Measurements from ENCODE around the gene LRTM1. TPM values are rescaled to one million over a fixed set of nuclear protein-coding genes. Genes with fewer than 3 reads are reported as not detected.

Gene LRTM1
- polyA plus RNA-seq, 3 donors: not detected

DNA sequence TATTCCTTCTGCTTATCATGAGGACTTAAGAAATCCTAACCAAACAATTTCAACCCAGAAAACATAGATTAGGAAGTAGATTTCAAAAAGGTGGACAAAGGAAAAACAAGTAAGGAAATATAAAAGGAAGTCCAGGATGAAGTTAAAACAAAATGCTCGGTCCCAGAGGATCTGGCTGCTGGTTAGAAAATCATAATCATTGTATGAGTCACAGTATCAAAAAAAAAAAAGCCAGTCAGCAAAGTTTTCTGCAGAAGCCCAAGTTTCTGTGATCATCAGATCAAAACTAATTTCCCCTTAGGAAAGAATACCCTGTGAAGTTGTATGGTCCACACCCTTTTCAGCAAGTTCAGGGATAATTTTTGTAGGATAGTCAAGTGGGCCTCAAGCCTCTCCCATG lies 43.0 kb upstream of the LRTM1 start:
- Histone ChIP-seq H3K4me2 (replicated peaks; ENCODE audit: extremely low read depth, low read length, poor library complexity, severe bottlenecking) (peak overlapping the region; percentile 36), H3K4me1 (ENCODE audit: control insufficient read depth in 1 of 2, insufficient read depth in 2 of 2, low read length in 2 of 2) (peaks cover 60% of the 10 kb centered on the region in 2 donors), H3K79me2 (ENCODE audit: insufficient read depth, low read length) (peaks cover 63% of the 10 kb centered on the region), H2AFZ (ENCODE audit: insufficient read depth, low read depth, low read length, poor library complexity, severe bottlenecking) (no peak overlapping the region), H3K27me3 (ENCODE audit: control insufficient read depth in 2 of 2, insufficient read depth in 2 of 2, low read length in 2 of 2) (no peaks in the 10 kb centered on the region), H4K20me1 (ENCODE audit: insufficient read depth, low read length) (no peaks in the 10 kb centered on the region), H3K9ac (ENCODE audit: insufficient read depth, low read length, poor library complexity, severe bottlenecking) (no peak overlapping the region), H3K4me3 (replicated peaks in 1 of 3; ENCODE audit: low read depth in 2 of 3, low read length in 3 of 3) (peak overlapping the region in 1 of 3 experiments; percentile 2), H3K27ac (ENCODE audit: low read depth in 1 of 2, low read length in 2 of 2) (peak overlapping the region in 1 of 2 donors; percentile 43), H3K36me3 (replicated peaks in 1 of 2; ENCODE audit: control insufficient read depth in 1 of 2, insufficient read depth in 2 of 2, low read length in 2 of 2) (peaks cover 23 to 30% of the 10 kb centered on the region in 2 donors), H3K9me3 (replicated peaks in 1 of 2; ENCODE audit: control insufficient read depth in 1 of 2, insufficient read depth in 1 of 2, low read length in 2 of 2) (no peaks in the 10 kb centered on the region)
- TF ChIP-seq CTCF (IDR thresholded peaks at IDR 0.05): no peak
- peak overlapping the region in 1 of 2 donors; percentile 29 for H3K4me3 Mint-ChIP-seq
- peak in 2 of 3 donors; percentile 12 for DNase-seq
- peaks cover 0 to 2% (median 0%) of the 10 kb centered on the region in 7 donors for H3K9me3 Mint-ChIP-seq
- peaks cover 39 to 45% of the 10 kb centered on the region in 2 donors for H3K36me3 Mint-ChIP-seq
- H3K27me3 Mint-ChIP-seq (ENCODE audit: low read depth in 3 of 3): no peaks in the 10 kb centered on the region
- H3K4me1 Mint-ChIP-seq: peaks cover 71% of the 10 kb centered on the region
- H3K27ac Mint-ChIP-seq: peak overlapping the region in 4 of 7 donors; percentile 41 to 84 (median 69)
- no CpG with 5 or more reads among the region's 1 CpG for WGBS (ENCODE audit: insufficient coverage)
- intact Hi-C loops (cut with micrococcal nuclease): no loop called here

- Mint-ChIP-seq H3K27me3 (ENCODE audit: low read depth in 3 of 3) (no peaks in the 10 kb centered on the region), H3K9me3 (peaks cover 0 to 3% (median 2%) of the 10 kb centered on the region in 7 donors)
Measured at GRCh38 chr3:54969652-54970051, 41.8 kb upstream of the LRTM1 start.

More at GRCh38 chr3:54969652-54970051, 41.8 kb upstream of the LRTM1 start:
- Histone ChIP-seq H3K9me3 (replicated peaks in 1 of 2; ENCODE audit: control insufficient read depth in 1 of 2, insufficient read depth in 1 of 2, low read length in 2 of 2) (no peaks in the 10 kb centered on the region), H4K20me1 (ENCODE audit: insufficient read depth, low read length) (no peaks in the 10 kb centered on the region), H3K27ac (ENCODE audit: low read depth in 1 of 2, low read length in 2 of 2) (peak overlapping the region; percentile 43 to 79), H3K27me3 (ENCODE audit: control insufficient read depth in 2 of 2, insufficient read depth in 2 of 2, low read length in 2 of 2) (no peaks in the 10 kb centered on the region), H3K4me2 (replicated peaks; ENCODE audit: extremely low read depth, low read length, poor library complexity, severe bottlenecking) (peak overlapping the region; percentile 88), H3K36me3 (replicated peaks in 1 of 2; ENCODE audit: control insufficient read depth in 1 of 2, insufficient read depth in 2 of 2, low read length in 2 of 2) (peaks cover 23 to 29% of the 10 kb centered on the region in 2 donors), H3K9ac (ENCODE audit: insufficient read depth, low read length, poor library complexity, severe bottlenecking) (no peak overlapping the region), H2AFZ (ENCODE audit: insufficient read depth, low read depth, low read length, poor library complexity, severe bottlenecking) (no peak overlapping the region), H3K79me2 (ENCODE audit: insufficient read depth, low read length) (peaks cover 53% of the 10 kb centered on the region), H3K4me3 (replicated peaks in 1 of 3; ENCODE audit: low read depth in 2 of 3, low read length in 3 of 3) (peak overlapping the region in 2 of 3 experiments; percentile 10 to 81), H3K4me1 (ENCODE audit: control insufficient read depth in 1 of 2, insufficient read depth in 2 of 2, low read length in 2 of 2) (peaks cover 67 to 72% of the 10 kb centered on the region in 2 donors)
- peak overlapping the region; percentile 37 to 89 (median 80) for H3K27ac Mint-ChIP-seq
- TF ChIP-seq CTCF (IDR thresholded peaks at IDR 0.05): no peak
- intact Hi-C loops (cut with micrococcal nuclease): no loop called here
- H3K36me3 Mint-ChIP-seq: peaks cover 32 to 36% of the 10 kb centered on the region in 2 donors
- no CpG with 5 or more reads among the region's 3 CpGs for whole genome bisulfite sequencing (ENCODE audit: insufficient coverage)
- DNase-seq: no peak
- peak overlapping the region; percentile 56 to 78 for H3K4me3 Mint-ChIP-seq
- H3K4me1 Mint-ChIP-seq: peaks cover 78% of the 10 kb centered on the region

Measured in CD14-positive monocyte (primary cell).